Measurements from ENCODE around the gene CEP112. TPM values are rescaled to one million over a fixed set of nuclear protein-coding genes. Genes with fewer than 3 reads are reported as not detected.

The CEP112 gene
- total and polyA plus RNA-seq, 2 of the 8 experiments (the other 6 are each of a cell fraction or from before 2014, with no cell fraction given), result 0.62 to 3.1 TPM

DNA sequence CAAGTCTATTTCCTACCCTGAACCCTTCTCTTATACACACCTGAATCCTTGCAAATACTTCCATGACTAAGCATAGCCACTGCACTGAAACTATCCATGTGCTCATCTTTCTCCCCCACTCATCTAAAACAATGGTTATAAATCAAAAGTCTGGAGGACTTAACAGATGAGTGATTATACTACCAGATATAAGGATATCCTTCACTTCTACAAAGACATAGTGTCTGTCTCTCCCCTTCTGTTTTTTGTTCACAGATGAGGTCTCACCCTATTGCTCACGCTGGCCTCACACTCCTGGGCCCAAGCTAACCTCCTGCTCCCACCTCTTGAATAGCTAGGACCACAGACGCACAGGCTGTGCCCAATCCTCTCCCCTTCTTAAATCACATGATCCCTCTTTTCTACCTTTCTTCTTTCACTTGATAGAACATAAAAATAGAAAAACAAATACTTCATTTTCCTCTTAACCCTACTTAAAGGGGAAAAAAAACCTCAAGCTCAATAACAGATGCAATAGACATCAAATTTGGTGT, 19.2 kb downstream of the CEP112 start (continued):
- TF ChIP-seq, protein P1, sequence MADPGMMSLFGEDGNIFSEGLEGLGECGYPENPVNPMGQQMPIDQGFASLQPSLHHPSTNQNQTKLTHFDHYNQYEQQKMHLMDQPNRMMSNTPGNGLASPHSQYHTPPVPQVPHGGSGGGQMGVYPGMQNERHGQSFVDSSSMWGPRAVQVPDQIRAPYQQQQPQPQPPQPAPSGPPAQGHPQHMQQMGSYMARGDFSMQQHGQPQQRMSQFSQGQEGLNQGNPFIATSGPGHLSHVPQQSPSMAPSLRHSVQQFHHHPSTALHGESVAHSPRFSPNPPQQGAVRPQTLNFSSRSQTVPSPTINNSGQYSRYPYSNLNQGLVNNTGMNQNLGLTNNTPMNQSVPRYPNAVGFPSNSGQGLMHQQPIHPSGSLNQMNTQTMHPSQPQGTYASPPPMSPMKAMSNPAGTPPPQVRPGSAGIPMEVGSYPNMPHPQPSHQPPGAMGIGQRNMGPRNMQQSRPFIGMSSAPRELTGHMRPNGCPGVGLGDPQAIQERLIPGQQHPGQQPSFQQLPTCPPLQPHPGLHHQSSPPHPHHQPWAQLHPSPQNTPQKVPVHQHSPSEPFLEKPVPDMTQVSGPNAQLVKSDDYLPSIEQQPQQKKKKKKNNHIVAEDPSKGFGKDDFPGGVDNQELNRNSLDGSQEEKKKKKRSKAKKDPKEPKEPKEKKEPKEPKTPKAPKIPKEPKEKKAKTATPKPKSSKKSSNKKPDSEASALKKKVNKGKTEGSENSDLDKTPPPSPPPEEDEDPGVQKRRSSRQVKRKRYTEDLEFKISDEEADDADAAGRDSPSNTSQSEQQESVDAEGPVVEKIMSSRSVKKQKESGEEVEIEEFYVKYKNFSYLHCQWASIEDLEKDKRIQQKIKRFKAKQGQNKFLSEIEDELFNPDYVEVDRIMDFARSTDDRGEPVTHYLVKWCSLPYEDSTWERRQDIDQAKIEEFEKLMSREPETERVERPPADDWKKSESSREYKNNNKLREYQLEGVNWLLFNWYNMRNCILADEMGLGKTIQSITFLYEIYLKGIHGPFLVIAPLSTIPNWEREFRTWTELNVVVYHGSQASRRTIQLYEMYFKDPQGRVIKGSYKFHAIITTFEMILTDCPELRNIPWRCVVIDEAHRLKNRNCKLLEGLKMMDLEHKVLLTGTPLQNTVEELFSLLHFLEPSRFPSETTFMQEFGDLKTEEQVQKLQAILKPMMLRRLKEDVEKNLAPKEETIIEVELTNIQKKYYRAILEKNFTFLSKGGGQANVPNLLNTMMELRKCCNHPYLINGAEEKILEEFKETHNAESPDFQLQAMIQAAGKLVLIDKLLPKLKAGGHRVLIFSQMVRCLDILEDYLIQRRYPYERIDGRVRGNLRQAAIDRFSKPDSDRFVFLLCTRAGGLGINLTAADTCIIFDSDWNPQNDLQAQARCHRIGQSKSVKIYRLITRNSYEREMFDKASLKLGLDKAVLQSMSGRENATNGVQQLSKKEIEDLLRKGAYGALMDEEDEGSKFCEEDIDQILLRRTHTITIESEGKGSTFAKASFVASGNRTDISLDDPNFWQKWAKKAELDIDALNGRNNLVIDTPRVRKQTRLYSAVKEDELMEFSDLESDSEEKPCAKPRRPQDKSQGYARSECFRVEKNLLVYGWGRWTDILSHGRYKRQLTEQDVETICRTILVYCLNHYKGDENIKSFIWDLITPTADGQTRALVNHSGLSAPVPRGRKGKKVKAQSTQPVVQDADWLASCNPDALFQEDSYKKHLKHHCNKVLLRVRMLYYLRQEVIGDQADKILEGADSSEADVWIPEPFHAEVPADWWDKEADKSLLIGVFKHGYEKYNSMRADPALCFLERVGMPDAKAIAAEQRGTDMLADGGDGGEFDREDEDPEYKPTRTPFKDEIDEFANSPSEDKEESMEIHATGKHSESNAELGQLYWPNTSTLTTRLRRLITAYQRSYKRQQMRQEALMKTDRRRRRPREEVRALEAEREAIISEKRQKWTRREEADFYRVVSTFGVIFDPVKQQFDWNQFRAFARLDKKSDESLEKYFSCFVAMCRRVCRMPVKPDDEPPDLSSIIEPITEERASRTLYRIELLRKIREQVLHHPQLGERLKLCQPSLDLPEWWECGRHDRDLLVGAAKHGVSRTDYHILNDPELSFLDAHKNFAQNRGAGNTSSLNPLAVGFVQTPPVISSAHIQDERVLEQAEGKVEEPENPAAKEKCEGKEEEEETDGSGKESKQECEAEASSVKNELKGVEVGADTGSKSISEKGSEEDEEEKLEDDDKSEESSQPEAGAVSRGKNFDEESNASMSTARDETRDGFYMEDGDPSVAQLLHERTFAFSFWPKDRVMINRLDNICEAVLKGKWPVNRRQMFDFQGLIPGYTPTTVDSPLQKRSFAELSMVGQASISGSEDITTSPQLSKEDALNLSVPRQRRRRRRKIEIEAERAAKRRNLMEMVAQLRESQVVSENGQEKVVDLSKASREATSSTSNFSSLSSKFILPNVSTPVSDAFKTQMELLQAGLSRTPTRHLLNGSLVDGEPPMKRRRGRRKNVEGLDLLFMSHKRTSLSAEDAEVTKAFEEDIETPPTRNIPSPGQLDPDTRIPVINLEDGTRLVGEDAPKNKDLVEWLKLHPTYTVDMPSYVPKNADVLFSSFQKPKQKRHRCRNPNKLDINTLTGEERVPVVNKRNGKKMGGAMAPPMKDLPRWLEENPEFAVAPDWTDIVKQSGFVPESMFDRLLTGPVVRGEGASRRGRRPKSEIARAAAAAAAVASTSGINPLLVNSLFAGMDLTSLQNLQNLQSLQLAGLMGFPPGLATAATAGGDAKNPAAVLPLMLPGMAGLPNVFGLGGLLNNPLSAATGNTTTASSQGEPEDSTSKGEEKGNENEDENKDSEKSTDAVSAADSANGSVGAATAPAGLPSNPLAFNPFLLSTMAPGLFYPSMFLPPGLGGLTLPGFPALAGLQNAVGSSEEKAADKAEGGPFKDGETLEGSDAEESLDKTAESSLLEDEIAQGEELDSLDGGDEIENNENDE (IDR thresholded peaks at IDR 0.05; ENCODE audit: insufficient replicate concordance, low read length), result no peak
- TF ChIP-seq FOSL1 (IDR thresholded peaks at IDR 0.05; ENCODE audit: insufficient read depth, low read depth, low read length) (no peak), GTF2F1 (IDR thresholded peaks at IDR 0.05; ENCODE audit: borderline replicate concordance, low read depth, low read length) (no peak), MAFK (IDR thresholded peaks at IDR 0.05; ENCODE audit: low read depth, low read length) (no peak), KDM5A (IDR thresholded peaks at IDR 0.05; ENCODE audit: low read length) (no peak), KDM1A (IDR thresholded peaks at IDR 0.05; ENCODE audit: borderline replicate concordance, low read length) (no peak), EP300 (IDR thresholded peaks at IDR 0.05; ENCODE audit: borderline replicate concordance in 1 of 2, low read depth in 2 of 2, low read length in 2 of 2) (no peak), RBBP5 (IDR thresholded peaks at IDR 0.05; ENCODE audit: borderline replicate concordance, low read depth, low read length) (no peak)
- TF ChIP-seq, protein P2, sequence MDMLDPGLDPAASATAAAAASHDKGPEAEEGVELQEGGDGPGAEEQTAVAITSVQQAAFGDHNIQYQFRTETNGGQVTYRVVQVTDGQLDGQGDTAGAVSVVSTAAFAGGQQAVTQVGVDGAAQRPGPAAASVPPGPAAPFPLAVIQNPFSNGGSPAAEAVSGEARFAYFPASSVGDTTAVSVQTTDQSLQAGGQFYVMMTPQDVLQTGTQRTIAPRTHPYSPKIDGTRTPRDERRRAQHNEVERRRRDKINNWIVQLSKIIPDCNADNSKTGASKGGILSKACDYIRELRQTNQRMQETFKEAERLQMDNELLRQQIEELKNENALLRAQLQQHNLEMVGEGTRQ (IDR thresholded peaks at IDR 0.05; ENCODE audit: low read length), result no peak

All from H1 (cell line).